H9 (cell line): ENCODE data around the gene GRM1. TPM values are rescaled to one million over a fixed set of nuclear protein-coding genes. Genes with fewer than 3 reads are reported as not detected.

ENCODE experiments used
- DNase-seq: peaks from one replicate; pipeline ENCODE4 v3.0.0-alpha.2; 2017
- H2AFZ ChIP-seq: one replicate; pipeline ENCODE4 v1.6.1; 2013; ENCODE audit warnings: mild to moderate bottlenecking, low read length, control low read depth, moderate library complexity
- H2AK5ac ChIP-seq: 2 replicates; pipeline ENCODE4 v1.6.1; 2013; ENCODE audit warnings: low read length, control low read depth, mixed read lengths; ENCODE audit not compliant: insufficient read length
- H2BK120ac ChIP-seq: one replicate; pipeline ENCODE4 v1.6.1; 2013; ENCODE audit warnings: low read depth, mild to moderate bottlenecking, low read length, control low read depth, inconsistent platforms; ENCODE audit not compliant: poor library complexity, severe bottlenecking
- H2BK12ac ChIP-seq: 2 replicates; pipeline ENCODE4 v1.6.1; 2013; ENCODE audit warnings: low read length, control low read depth, mixed read lengths, low read depth; ENCODE audit not compliant: insufficient read length
- H2BK15ac ChIP-seq: 2 replicates; pipeline ENCODE4 v1.6.1; 2013; ENCODE audit warnings: low read depth, low read length, control low read depth
- H2BK20ac ChIP-seq: one replicate; pipeline ENCODE4 v1.6.1; 2013; ENCODE audit warnings: low read depth, mild to moderate bottlenecking, low read length, control low read depth, inconsistent platforms; ENCODE audit not compliant: poor library complexity, severe bottlenecking
- H2BK5ac ChIP-seq: 2 replicates; pipeline ENCODE4 v1.6.1; 2013; ENCODE audit warnings: low read length, control low read depth, mixed read lengths; ENCODE audit not compliant: insufficient read length
- H3K14ac ChIP-seq: 2 replicates; pipeline ENCODE4 v1.6.1; 2013; ENCODE audit warnings: low read length, control low read depth; ENCODE audit not compliant: insufficient read depth
- H3K18ac ChIP-seq: 2 replicates; pipeline ENCODE4 v1.6.1; 2013; ENCODE audit warnings: low read depth, mild to moderate bottlenecking, mixed read lengths, low read length, control low read depth; ENCODE audit not compliant: insufficient read length
- H3K23ac ChIP-seq: 2 replicates; pipeline ENCODE4 v1.6.1; 2013; ENCODE audit warnings: low read length, control low read depth, mixed read lengths, low read depth; ENCODE audit not compliant: insufficient read length
- H3K23me2 ChIP-seq: 2 replicates; pipeline ENCODE4 v1.6.1; 2013; ENCODE audit warnings: low read depth, mild to moderate bottlenecking, mixed read lengths, low read length, control low read depth; ENCODE audit not compliant: insufficient read length, poor library complexity, severe bottlenecking
- H3K27ac ChIP-seq: 2 replicates; pipeline ENCODE4 v1.5.1; 2013; ENCODE audit warnings: low read length, control low read depth, mixed read lengths, low read depth; ENCODE audit not compliant: insufficient read length
- H3K27me3 ChIP-seq: 2 replicates; pipeline ENCODE4 v1.6.1; 2013; ENCODE audit warnings: low read length, control low read depth, inconsistent platforms; ENCODE audit not compliant: insufficient read depth
- H3K4ac ChIP-seq: 2 replicates; pipeline ENCODE4 v1.6.1; 2013; ENCODE audit warnings: low read depth, mild to moderate bottlenecking, control low read depth, inconsistent platforms, low read length, moderate library complexity
- H3K4me1 ChIP-seq: 2 replicates; pipeline ENCODE4 v1.6.1; 2013; ENCODE audit warnings: low read length, control low read depth, inconsistent platforms; ENCODE audit not compliant: insufficient read depth
- H3K4me2 ChIP-seq: 2 replicates; pipeline ENCODE4 v1.6.1; 2013; ENCODE audit warnings: low read length, control low read depth, mixed read lengths; ENCODE audit not compliant: insufficient read length, insufficient read depth
- H3K56ac ChIP-seq: 2 replicates; pipeline ENCODE4 v1.6.1; 2013; ENCODE audit warnings: low read depth, mild to moderate bottlenecking, mixed read lengths, low read length, control low read depth; ENCODE audit not compliant: insufficient read length
- H3K79me1 ChIP-seq: 2 replicates; pipeline ENCODE4 v1.6.1; 2013; ENCODE audit warnings: low read depth, mild to moderate bottlenecking, moderate library complexity, low read length, control low read depth, inconsistent platforms; ENCODE audit not compliant: insufficient read depth, poor library complexity, severe bottlenecking
- H3K79me2 ChIP-seq: 2 replicates; pipeline ENCODE4 v1.6.1; 2013; ENCODE audit warnings: low read length, control low read depth, inconsistent platforms; ENCODE audit not compliant: insufficient read depth
- H3K9ac ChIP-seq: 2 replicates; pipeline ENCODE4 v1.6.1; 2013; ENCODE audit warnings: low read length, control low read depth, mixed read lengths; ENCODE audit not compliant: insufficient read length; ENCODE audit errors: extremely low read depth
- H3K9me3 ChIP-seq: one replicate; pipeline ENCODE4 v1.6.1; 2013; ENCODE audit warnings: low read depth, low read length, inconsistent platforms; ENCODE audit not compliant: control insufficient read depth
- H3T11ph ChIP-seq: one replicate; pipeline ENCODE4 v1.6.1; 2013; ENCODE audit warnings: mild to moderate bottlenecking, low read length, control low read depth, inconsistent platforms
- H4K20me1 ChIP-seq: one replicate; pipeline ENCODE4 v1.6.1; 2013; ENCODE audit not compliant: control insufficient read depth, insufficient read length, insufficient read depth
- H4K5ac ChIP-seq: 2 replicates; pipeline ENCODE4 v1.6.1; 2013; ENCODE audit warnings: low read depth, mild to moderate bottlenecking, mixed read lengths, low read length, control low read depth; ENCODE audit not compliant: insufficient read length
- H4K8ac ChIP-seq: replicated peaks from 2 replicates; pipeline ENCODE4 v1.6.1; 2013; ENCODE audit warnings: low read length, control low read depth, mixed read lengths, low read depth; ENCODE audit not compliant: insufficient read length
- H4K91ac ChIP-seq: 2 replicates; pipeline ENCODE4 v1.6.1; 2013; ENCODE audit warnings: low read depth, mild to moderate bottlenecking, moderate library complexity, mixed read lengths, low read length, control low read depth; ENCODE audit not compliant: insufficient read length
- H3K27ac Mint-ChIP-seq, 3 experiments: 2 replicates in 2 of 3; 3 replicates in 1 of 3; pipeline ENCODE4 v1.8.0; 2020 to 2021; ENCODE audit warnings: mixed read lengths in 3 of 3, mild to moderate bottlenecking in 1 of 3, moderate library complexity in 1 of 3
- H3K27me3 Mint-ChIP-seq: 2 replicates; pipeline ENCODE4 v1.8.0; 2021; ENCODE audit warnings: low read depth, mild to moderate bottlenecking, moderate library complexity, mixed read lengths
- H3K36me3 Mint-ChIP-seq, 3 experiments: 2 replicates in 2 of 3; 3 replicates in 1 of 3; pipeline ENCODE4 v1.8.0; 2020 to 2021; ENCODE audit warnings: low read depth in 3 of 3, mixed read lengths in 3 of 3; ENCODE audit not compliant: insufficient read depth in 1 of 3
- H3K4me1 Mint-ChIP-seq, 2 experiments: 2 replicates each; pipeline ENCODE4 v1.8.0; 2020; ENCODE audit warnings: mixed read lengths in 2 of 2
- H3K4me3 Mint-ChIP-seq, 2 experiments: 2 replicates in 1 of 2; 3 replicates in 1 of 2; pipeline ENCODE4 v1.8.0; 2020 to 2021; ENCODE audit warnings: mild to moderate bottlenecking in 2 of 2, mixed read lengths in 2 of 2, moderate library complexity in 1 of 2
- H3K9me3 Mint-ChIP-seq, 2 experiments: 2 replicates in 1 of 2; 3 replicates in 1 of 2; pipeline ENCODE4 v1.8.0; 2020; ENCODE audit warnings: mild to moderate bottlenecking in 2 of 2, mixed read lengths in 2 of 2, moderate library complexity in 1 of 2
- CTCF ChIP-seq: fragments of 200-600 bp; sonication (generic); conservative IDR thresholded peaks from 3 replicates; pipeline ENCODE4 v1.8.0; 2021; ENCODE audit warnings: antibody characterized with exemption, mild to moderate bottlenecking
- WGBS: extraction: QIAGEN DNeasy Blood & Tissue Kit; methylation state at CpG from one replicate; pipeline ENCODE4 v1.1.7; 2013; ENCODE audit warnings: missing lambda C conversion rate, low lambda C conversion rate, mixed read lengths; ENCODE audit not compliant: insufficient read length; ENCODE audit errors: extremely low coverage; 5-methylcytosine and 5-hydroxymethylcytosine counted together
- total RNA-seq: library from RNA; stranded (reverse); gene quantifications from 2 replicates; pipeline ENCODE4 v1.2.1, GENCODE V29; 2021

GRM1 gene
- total RNA-seq, 1 experiment from 2014 or later: 0.39 TPM

DNA sequence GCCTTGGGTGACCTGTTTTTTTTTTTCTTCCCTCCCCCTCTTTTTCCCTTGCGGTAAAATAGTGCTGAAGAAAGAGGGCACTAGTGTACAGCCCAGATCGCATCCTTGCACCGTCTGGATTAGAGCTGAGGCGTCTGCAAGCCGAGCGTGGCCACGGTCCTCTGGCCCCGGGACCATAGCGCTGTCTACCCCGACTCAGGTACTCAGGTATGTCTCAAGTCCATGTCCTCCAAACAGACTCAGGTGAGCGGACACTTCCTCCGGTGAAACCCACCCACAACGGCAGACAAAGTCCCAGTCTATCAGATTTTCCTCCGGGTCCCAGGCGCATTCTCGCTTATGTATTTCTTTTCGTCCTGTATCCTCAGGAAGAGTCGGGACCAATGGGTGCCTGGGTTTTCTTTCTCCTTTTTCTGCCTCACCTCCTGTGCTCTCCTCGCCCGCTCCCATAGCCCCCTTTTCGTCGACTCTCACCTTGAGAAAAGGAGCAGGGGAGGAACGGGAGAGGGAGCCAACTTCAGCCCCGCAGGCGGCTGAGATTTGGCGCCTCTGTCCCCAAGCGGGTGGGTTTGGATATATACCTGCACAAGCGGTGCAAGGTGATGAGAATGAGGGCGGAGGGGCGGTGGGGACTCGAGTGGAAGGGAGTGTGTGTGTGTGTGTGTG, 1.1 kb upstream of the GRM1 start:
- no CpG with 5 or more reads among the region's 31 CpGs for WGBS
- Histone ChIP-seq H3K9me3 (no peaks in the 10 kb centered on the region), H3K4ac (no peak overlapping the region), H4K5ac (no peak overlapping the region), H2BK5ac (no peak overlapping the region), H2BK12ac (no peak overlapping the region), H2AFZ (no peak overlapping the region), H3K9ac (no peak overlapping the region), H2AK5ac (no peak overlapping the region), H2BK20ac (no peak overlapping the region), H3K4me1 (no peaks in the 10 kb centered on the region), H4K20me1 (no peaks in the 10 kb centered on the region), H3K27me3 (peaks cover 6% of the 10 kb centered on the region), H3K14ac (no peak overlapping the region; the same call in 1 of the 2 replicates), H3K79me1 (no peaks in the 10 kb centered on the region), H2BK15ac (no peak overlapping the region), H3K27ac (no peak overlapping the region), H4K91ac (no peak overlapping the region), H3K18ac (no peak overlapping the region), H4K8ac (no peak overlapping the region), H3K79me2 (no peaks in the 10 kb centered on the region), H2BK120ac (no peak overlapping the region), H3K23ac (no peak overlapping the region), H3K23me2 (peaks cover 22% of the 10 kb centered on the region), H3K56ac (no peak overlapping the region), H3K4me2 (peak overlapping the region; percentile 99), H3T11ph (no peak overlapping the region)
- no peaks in the 10 kb centered on the region; a peak in 1 of 7 replicates for H3K36me3 Mint-ChIP-seq
- peak; percentile 36 for DNase-seq
- TF ChIP-seq CTCF: peak; percentile 34
- H3K27me3 Mint-ChIP-seq: peaks cover 38% of the 10 kb centered on the region
- H3K4me1 Mint-ChIP-seq: peaks cover 18 to 19% of the 10 kb centered on the region in 2 experiments
- H3K9me3 Mint-ChIP-seq: no peaks in the 10 kb centered on the region; a peak in 1 of 5 replicates
- H3K4me3 Mint-ChIP-seq: peak overlapping the region; percentile 72 to 87
- H3K27ac Mint-ChIP-seq: no peak overlapping the region
